Measurements from ENCODE around the gene ZBTB7B. TPM values are rescaled to one million over a fixed set of nuclear protein-coding genes. Genes with fewer than 3 reads are reported as not detected.
"Not testable (repeated sequence)": the region's sequence is repeated elsewhere in the genome, so short reads cannot be mapped to it uniquely, and the experiment has no call there.

Gene ZBTB7B
- total RNA-seq, 4 donors from 2014 or later, result 101 to 220 (median 113) TPM

DNA sequence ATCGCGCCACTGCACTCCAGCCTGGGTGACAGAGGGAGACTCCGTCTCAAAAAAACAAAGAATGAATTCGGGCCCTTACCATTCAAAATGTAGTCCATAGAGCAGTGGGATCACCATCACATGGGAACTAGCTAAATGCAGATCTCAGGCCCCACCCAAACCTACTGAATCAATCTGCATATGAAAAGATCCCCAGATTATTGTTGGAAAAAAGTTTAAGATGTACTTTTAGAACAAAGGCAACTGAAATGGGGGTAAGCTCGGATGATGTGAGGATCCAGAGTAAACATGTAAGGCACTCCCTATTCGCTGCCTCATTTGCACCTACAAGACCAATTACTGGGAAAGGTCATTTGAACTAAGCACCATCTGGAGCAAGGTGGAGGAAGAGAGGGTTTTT lies 20.3 kb upstream of the ZBTB7B start:
- no peak for TF ChIP-seq POLR2A (IDR thresholded peaks at IDR 0.05)
- Histone ChIP-seq H3K27ac (peak overlapping the region; percentile 35 to 88 (median 74)), H3K4me1 (peaks cover 15 to 41% (median 17%) of the 10 kb centered on the region in 3 donors), H3K4me3 (peak overlapping the region in 3 of 4 donors; percentile 63 to 76 (median 71)), H3K36me3 (peaks cover 0 to 38% (median 0%) of the 10 kb centered on the region in 3 donors), H3K9me3 (no peaks in the 10 kb centered on the region), H3K27me3 (no peaks in the 10 kb centered on the region)
- intact Hi-C loops (cut with DNase I), result no loop called here
- WGBS, 2 donors, result 67 to 70% methylated on average over 6 of the region's 6 CpGs
- no peak for DNase-seq

- H3K9me3 ChIP-seq, result no peaks in the 10 kb centered on the region
- H3K36me3 ChIP-seq, result peaks cover 0 to 40% (median 6%) of the 10 kb centered on the region in 3 donors
- H3K27ac ChIP-seq, result peak within 1 kb of the TSS; percentile 66 to 88 (median 85)
- intact Hi-C loops (cut with DNase I), result no loop called here
- peak within 1 kb of the TSS; percentile 45 to 76 (median 67) for H3K4me3 ChIP-seq
- no peaks in the 10 kb centered on the region for H3K27me3 ChIP-seq
- DNase-seq, result peak; percentile 97
- TF ChIP-seq POLR2A (IDR thresholded peaks at IDR 0.05), result peak in 2 of 4 donors; percentile 54 to 85
- TF ChIP-seq, protein P1, sequence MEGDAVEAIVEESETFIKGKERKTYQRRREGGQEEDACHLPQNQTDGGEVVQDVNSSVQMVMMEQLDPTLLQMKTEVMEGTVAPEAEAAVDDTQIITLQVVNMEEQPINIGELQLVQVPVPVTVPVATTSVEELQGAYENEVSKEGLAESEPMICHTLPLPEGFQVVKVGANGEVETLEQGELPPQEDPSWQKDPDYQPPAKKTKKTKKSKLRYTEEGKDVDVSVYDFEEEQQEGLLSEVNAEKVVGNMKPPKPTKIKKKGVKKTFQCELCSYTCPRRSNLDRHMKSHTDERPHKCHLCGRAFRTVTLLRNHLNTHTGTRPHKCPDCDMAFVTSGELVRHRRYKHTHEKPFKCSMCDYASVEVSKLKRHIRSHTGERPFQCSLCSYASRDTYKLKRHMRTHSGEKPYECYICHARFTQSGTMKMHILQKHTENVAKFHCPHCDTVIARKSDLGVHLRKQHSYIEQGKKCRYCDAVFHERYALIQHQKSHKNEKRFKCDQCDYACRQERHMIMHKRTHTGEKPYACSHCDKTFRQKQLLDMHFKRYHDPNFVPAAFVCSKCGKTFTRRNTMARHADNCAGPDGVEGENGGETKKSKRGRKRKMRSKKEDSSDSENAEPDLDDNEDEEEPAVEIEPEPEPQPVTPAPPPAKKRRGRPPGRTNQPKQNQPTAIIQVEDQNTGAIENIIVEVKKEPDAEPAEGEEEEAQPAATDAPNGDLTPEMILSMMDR (IDR thresholded peaks at IDR 0.05), result peak in 1 of 6 experiments; percentile 4
- peaks cover 15 to 45% (median 17%) of the 10 kb centered on the region in 3 donors for H3K4me1 ChIP-seq
- WGBS, 2 donors, result 0% methylated on average over 20 to 24 of the region's 26 CpGs
Measured at GRCh38 chr1:154982897-154983648, 19.5 kb upstream of the ZBTB7B start, which contains the start of gene FLAD1. Gene FLAD1, plus strand, starts transcription at chr1:154983344. Its CDS starts 351 bp downstream, at chr1:154983695.

GRCh38 chr1:154983776-154984466 lies 18.7 kb upstream of the ZBTB7B start:
- no peaks in the 10 kb centered on the region for H3K27me3 ChIP-seq
- no peak for DNase-seq
- peaks cover 15 to 53% (median 17%) of the 10 kb centered on the region in 3 donors for H3K4me1 ChIP-seq
- peak overlapping the region; percentile 66 to 88 (median 85) for H3K27ac ChIP-seq
- peak overlapping the region; percentile 45 to 76 (median 67) for H3K4me3 ChIP-seq
- H3K9me3 ChIP-seq, result no peaks in the 10 kb centered on the region
- peaks cover 2 to 43% (median 7%) of the 10 kb centered on the region in 3 donors for H3K36me3 ChIP-seq
- whole genome bisulfite sequencing, 2 donors, result 7 to 8% methylated on average over 9 to 16 of the region's 17 CpGs
- intact Hi-C loops (cut with DNase I), result no loop called here
- TF ChIP-seq, protein P1 (IDR thresholded peaks at IDR 0.05), result no peak
- TF ChIP-seq POLR2A (IDR thresholded peaks at IDR 0.05), result no peak

GRCh38 chr1:154986736-154987135 lies 15.9 kb upstream of the ZBTB7B start:
- Histone ChIP-seq H3K4me1 (peaks cover 15 to 62% (median 17%) of the 10 kb centered on the region in 3 donors), H3K36me3 (peaks cover 14 to 53% (median 15%) of the 10 kb centered on the region in 3 donors)
- WGBS, 2 donors, result 81 to 98% methylated on average over 3 of the region's 4 CpGs
- intact Hi-C loops (cut with DNase I); H3K4me3 ChIP-seq; H3K27me3 ChIP-seq; DNase-seq; H3K9me3 ChIP-seq; H3K27ac ChIP-seq: not testable (repeated sequence)

DNA sequence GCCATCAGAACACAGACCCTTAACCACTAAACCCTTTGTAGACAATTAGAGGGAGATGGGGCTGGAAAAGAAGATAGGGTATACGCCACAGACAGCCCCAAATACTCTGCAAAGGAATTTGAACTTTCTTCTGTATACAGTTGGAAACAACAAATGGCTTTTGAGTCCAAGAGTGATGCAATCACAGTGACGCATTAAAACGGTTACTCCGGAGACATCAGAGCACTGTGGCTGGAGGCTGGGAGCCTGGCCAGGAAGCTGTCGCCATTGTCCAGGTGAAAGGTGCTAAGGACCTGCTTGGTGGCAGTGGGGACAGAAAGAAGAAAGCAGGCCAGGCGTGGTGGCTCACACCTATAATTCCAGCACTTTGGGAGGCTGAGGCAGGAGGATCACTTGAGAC lies 15.3 kb upstream of the ZBTB7B start:
- Histone ChIP-seq H3K4me1 (peaks cover 14 to 61% (median 15%) of the 10 kb centered on the region in 3 donors), H3K36me3 (peaks cover 14 to 59% (median 15%) of the 10 kb centered on the region in 3 donors), H3K4me3 (no peak overlapping the region), H3K9me3 (no peaks in the 10 kb centered on the region), H3K27me3 (no peaks in the 10 kb centered on the region), H3K27ac (no peak overlapping the region)
- intact Hi-C loops (cut with DNase I), result no loop called here
- TF ChIP-seq, protein P1 (IDR thresholded peaks at IDR 0.05), result no peak
- no peak for TF ChIP-seq POLR2A (IDR thresholded peaks at IDR 0.05)
- DNase-seq, result no peak
- WGBS, 2 donors, result 25 to 61% methylated on average over 4 to 5 of the region's 6 CpGs

Data from esophagus squamous epithelium (tissue), 5 donors.